ENCODE data around the gene EPG5.

GRCh38 chr18:45958027-45958426 lies 9.1 kb downstream of the EPG5 start:
- TF ChIP-seq EZH2 (IDR thresholded peaks at IDR 0.05) (no peak), CTCF (IDR thresholded peaks at IDR 0.05) (no peak), EZH2phosphoT487 (IDR thresholded peaks at IDR 0.05) (no peak)

Measured in neural progenitor cell (in vitro differentiated cells).